ENCODE data around the gene INPP5K.
A peak's percentile ranks its signal among the peaks of the same experiment; 100 is the strongest.
"Not testable (repeated sequence)": the region's sequence is repeated elsewhere in the genome, so short reads cannot be mapped to it uniquely, and the experiment has no call there.

Gene INPP5K

DNA sequence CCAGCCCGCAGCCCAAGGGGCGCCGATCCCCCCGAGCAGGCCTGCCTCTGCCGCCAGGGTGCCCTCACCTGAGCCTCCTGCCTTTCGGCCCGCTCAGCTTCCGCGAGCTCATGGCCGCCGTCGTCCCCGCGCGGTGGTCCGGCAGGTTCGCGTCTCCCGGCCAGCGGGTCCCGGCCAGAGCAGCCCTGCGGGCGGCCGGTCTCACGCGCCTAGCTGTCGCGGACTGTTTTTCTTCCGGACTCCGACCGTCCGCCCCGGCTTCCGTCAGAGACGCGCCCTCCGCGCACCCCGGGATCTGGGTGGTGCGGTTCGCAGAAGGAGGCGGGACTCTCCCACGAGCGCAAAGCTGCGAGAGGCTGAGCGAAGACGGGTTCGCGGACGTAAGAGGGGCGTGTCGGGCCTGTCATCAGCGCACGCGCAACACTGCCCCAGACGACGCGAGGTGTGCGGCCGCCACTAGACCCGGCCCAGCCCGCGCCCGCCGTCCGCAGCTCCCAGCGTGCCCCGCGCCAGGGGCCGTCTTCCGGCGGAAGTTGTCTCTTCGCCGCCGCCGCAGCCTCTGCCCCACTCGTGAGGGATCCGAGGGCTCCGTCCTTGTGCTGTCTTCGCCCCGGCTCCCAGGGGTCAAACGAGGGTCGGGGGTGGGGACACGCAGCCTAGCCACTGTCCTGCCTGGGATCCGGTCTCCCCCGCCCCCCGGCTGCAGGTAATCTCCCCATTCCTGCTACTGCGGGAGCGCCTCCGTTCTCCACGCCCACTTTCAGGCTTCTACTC is at the start of gene INPP5K:
Gene INPP5K, minus strand, starts transcription at position 225 of the 774 bp plus-strand sequence. Its CDS starts 113 bp downstream, at position 112.
- peak; percentile 94 to 98 for DNase-seq (ENCODE audit: low read depth in 1 of 2, low spot score in 1 of 2)

DNA sequence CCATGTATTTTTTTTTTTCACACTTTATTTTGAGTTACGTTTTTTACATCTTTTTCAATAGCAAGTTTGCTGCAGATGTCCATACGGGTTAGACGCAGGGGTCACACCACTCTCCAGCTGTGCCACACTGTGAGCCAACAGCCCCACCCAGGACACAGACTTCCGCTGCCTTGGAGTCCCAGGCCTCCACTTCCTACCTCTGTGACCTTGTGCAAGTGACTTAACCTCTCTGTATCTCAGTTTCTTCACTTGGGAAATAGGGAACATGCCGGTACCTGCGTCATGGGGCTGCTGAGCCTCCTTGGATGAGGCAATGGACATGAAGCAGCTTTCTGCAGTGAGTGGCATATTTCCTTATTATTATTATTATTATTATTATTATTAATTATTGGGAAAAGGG is 49.5 kb upstream of the INPP5K start:
- DNase-seq (ENCODE audit: low read depth in 1 of 2, low spot score in 1 of 2), result no peak

DNA sequence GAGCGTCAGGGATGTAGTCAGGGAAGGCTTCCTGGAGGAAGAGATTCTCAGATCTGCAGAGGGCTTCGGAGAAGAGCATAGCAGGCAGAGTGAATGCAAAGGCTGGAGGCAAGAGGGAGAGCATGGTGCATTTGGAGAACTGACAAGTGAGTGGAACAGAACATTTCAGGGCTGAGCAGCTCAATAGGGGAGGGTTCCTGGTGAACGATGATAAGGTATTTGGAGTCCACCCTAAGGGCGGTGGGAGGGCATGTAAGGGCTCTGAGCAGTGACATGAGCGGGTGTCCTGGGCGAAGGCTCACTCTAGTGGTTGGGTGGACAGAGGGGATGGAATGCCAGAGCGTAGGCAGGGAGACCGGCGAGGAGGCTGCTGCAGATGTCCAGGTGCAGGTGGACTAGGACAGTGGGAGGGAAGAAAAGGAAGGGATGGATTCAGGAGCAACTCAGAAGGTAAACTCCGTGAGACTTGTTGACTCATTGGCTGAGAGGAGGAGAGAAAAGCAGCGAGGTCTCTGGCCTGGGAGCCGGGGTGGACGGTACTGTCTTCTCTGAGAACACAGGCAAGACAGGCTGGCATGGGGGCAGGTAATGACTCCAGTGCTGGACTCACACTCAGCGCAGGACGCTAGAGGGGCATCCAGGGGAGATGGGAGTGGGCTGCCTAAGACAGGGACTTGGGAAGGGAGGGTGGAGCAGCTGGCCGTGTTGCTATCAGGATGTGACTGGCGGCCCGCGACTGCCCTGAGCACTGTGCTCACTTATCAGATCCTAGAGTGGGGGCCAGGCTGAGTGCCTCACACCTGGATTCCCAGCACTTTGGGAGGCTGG is 47.6 kb upstream of the INPP5K start:
- DNase-seq (ENCODE audit: low read depth in 1 of 2, low spot score in 1 of 2), result no peak

DNA sequence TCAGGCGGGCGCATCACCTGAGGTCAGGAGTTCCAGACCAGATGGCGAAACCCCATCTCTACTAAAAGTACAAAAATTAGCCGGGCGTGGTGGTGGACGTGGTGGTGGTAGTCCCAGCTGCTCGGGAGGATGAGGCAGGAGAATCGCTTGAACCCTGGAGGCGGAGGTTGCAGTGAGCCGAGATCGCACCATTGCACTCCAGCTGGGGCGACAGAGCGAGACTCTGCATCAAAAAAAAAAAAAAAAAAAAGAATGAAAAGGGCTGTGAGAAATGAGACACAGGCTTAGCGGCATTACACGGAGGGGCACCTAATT is 47.0 kb upstream of the INPP5K start:
- DNase-seq (ENCODE audit: low read depth in 1 of 2, low spot score in 1 of 2), result not testable (repeated sequence)

DNA sequence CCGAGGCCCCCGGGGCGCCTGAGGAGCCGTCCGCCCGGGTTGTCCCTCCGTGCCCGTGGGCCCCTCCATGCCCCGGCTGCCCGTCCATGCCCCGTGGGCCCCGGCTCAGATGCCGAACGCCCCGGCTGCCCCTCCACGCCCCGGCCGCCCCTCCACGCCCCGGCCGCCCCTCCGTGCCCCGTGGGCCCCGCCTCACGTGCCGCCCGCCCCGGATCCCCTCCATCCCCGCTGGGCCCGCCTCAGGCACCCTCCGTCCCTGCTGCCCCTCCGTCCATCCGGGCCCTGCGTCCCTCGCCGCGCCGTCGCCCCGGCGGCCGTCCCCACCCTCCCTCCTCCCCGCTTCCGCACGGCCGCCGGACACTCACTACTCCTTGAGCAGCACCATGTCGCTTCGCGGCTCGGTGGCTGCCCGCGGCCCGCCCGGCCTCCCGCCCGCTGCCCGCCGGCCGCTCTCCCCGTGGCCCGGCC is 45.8 kb upstream of the INPP5K start:
- peak in 1 of 2 donors; percentile 15 for DNase-seq (ENCODE audit: low read depth in 1 of 2, low spot score in 1 of 2)

DNA sequence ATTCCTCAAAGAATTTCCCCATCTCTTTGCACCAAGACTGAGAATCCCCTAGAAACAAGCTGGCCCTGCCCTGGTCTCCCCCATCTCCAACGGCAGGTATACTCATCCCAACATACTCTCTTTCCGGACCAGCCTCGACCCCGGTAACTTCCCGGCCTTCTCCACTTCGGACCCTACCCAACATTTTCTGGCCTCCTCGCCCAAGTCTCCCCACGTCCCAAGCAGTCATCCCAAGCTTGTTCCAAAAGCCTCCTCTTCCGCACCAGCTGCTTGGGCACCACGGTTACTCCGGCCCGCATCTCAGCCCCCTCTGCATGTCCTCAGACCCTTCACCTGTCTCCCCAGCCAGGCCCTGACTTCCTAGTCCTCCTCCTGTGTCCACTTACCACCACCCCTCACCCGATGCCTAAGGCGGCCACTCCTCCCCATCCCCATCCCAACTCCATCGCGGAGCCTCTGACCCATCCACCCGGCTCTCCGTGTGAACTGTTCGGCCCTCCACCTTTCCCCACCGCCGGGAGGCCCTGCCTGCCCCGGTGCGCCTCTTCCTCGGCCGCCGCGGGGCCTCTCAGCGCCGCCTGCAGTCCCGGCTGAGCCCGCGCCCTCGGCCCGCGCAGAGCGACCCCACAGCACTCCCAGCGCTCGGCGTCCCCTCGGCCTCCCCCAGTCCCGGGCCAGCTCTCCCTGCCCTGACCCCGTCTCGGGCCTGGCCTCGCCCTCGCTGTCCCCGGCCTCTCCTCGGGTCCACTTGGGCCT is 45.2 kb upstream of the INPP5K start:
- DNase-seq (ENCODE audit: low read depth in 1 of 2, low spot score in 1 of 2), result peak in 1 of 2 donors; percentile 14

DNA sequence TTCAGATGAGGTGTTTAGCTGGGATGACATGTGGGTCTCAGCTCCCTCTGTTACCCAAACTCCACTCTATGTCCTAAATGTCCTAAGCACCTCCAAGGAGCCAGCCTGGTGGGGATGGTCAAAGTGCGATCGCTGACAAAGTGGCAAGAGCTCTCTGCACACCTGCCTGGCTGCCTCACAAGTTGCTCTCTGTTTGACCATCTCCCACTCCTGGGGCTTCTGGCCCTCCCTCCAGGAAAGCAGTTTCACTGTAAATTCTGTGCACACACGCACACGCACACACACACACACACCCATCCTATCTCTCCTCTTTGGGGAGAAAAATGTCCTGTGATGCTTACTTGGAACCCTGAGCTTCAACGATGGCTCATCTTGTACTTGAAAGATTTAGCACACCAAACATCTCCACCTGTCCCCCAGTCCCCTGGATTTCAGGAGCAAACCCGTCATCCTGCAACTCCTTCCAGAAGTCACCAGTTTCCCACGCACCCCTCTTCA is 44.5 kb upstream of the INPP5K start:
- no peak for DNase-seq (ENCODE audit: low read depth in 1 of 2, low spot score in 1 of 2)

DNA sequence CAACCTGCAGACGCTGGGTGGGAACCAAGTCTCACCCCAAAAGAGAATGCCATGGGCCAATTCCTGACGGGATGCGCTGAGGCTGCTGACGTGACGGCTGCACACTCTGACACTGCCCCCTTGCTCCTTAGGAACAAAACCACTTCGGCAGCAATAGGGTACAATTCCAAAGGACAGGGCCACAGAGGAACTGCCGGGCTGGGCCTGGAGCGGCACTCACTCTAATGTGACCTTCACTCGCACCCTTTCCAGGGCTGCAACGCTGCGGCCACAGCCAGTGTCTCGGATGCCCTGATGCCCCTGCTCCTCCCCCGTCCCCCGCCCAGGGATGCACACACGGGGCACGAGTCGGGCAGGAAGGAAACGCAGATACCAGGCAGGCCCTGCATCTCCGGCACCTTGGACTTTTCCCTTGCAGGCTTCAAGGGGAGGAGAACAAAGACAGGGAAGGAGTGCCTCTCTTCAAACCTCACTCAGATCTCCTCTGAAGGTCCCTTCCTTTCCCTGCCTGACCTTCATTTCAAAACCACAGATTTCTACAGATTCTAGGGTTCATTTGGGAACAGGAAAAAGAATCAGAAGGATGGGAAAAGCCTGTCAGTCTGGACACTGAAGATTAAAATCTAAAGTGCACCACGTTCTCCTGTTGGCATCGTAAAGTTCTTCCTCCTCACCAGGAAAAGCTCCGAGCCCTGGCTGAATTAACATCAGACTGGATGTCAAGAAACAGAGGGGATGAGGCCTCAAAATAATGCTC is 43.9 kb upstream of the INPP5K start:
- DNase-seq (ENCODE audit: low read depth in 1 of 2, low spot score in 1 of 2), result no peak

DNA sequence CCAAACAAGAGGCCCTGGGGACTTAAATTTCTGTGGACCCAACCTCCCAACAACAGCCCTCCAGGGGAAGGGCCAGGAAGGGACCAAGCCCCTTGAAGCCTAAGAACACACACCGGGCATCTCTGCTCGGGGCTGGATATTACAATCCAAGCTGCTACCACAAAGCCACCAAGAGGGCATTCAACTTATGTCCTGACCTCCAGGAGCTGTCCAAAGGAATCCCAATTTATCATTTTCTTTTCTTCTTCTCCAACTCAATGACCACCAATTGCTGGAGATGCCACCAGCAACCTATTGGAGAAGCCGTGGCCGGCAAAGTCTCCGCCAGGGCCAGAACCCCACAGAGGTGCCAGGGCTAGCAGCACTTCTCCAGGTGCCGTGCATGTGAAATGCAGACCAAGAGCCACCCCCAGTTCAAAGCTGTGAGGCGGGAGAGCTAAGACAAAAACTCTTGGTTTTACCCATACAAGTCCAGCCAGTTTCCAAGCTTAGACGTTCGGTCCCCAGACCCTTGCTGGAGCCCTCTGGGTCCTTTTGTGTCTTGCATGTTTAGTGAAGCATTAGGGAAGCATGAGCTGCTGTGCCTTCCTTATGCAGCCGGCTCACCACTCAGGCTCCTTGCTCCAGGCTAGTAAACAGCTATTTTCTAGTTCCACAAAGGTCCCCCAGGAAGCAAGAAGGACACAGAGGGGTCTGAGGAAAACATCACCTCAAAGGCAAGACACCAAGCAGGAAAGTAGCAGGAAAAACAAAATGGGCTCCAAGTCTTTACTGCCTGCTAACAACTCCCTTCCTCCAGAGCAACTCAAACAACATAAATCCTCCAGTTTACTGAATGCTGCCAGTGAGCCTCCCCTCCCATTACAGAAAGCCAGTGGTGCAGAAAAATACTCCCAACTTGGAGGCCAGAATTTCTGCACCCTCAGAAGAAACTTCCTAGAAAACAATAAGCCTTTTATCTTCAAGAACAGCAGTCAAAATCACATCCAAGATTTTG is 42.9 kb upstream of the INPP5K start:
- DNase-seq (ENCODE audit: low read depth in 1 of 2, low spot score in 1 of 2), result no peak

DNA sequence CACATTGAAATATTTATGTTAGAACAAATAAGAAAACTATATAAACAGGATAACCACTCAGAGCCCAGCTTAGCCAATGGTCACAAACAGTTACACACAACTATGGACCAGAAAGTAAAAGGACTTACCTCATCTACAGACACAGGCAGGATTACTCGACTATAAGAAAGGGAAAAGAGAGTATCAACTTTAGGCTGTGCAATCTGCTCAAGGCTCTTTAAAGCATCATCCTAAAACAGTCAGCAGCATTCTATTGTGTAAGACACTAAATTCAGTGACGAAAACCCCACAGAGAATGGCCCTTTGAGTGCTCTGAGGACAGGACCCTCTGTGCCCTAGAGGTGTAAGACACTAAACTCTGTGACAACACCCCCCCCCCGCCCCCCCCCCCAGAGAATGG is 42.0 kb upstream of the INPP5K start:
- no peak for DNase-seq (ENCODE audit: low read depth in 1 of 2, low spot score in 1 of 2)

DNA sequence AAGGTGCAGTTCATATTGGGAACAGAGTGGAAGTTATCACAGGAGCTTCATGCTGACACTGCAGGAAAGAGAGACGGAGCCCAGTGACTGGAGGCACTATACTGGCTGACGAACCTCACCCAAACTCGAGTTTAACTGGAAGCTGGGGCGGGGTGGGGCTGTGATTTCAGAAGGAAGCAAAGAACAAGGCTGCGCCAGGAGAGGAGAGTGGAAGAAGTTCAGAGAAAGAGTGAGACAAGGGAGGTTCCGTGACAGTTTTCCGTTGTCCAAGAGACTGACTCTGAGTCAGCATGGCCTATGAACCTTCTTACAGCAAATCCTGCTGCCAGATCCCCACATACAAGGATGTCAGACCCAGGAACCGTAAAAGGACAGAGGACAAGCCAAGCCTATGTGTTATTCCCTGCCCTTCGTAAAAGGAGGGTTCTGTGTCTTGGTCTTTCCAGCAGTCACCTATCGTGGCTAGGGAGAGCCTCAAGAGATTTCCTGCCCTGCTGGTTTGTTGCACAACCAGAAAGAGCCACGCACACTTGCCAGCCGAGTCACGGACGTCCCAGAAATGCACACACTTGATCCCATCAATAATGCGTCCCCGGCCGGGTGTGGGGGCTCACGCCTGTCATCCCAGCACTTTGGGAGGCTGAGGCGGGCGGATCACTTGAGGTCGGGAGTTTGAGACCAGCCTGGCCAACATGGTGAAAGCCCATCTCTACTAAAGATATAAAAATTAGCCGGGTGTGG is 41.1 kb upstream of the INPP5K start:
- DNase-seq (ENCODE audit: low read depth in 1 of 2, low spot score in 1 of 2), result no peak

DNA sequence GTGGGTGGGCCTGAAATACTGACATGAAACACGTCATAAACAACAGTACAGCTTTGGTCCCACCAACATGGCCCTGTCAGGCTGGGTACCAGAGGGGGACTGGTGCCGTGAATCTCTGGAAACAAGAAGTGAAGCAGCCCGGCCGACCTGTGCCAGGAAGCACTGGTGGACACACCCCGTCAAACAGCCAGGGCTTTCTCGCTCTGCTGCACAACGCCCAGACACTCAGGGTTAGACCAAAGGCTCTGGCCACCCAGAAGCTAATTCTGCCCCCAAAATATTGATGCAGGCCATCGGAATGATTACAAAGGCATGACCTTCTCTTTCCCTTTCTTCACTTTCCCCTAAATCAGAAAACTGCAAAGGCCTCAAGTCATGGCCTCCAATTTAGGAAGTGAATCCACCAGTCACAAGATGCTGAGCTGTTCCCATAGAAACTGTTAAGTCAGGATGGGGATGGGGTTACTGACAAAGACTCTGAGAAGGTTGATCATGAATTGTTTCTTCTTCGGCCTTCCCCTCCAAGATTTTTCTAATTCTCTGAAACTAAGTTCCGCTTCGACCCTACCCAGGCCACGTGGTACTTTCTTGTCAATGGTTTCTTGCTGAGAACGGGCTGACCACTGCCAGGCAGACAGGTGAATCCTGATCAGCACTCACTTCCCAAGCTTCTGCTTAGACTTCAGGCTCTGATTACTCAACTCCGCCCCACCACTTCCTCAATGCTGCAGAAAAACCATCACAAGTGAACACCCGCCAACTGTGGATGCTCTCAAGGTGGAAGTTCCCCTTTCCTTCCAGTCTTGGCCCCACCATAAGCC is 39.4 kb upstream of the INPP5K start:
- DNase-seq (ENCODE audit: low read depth in 1 of 2, low spot score in 1 of 2), result no peak

DNA sequence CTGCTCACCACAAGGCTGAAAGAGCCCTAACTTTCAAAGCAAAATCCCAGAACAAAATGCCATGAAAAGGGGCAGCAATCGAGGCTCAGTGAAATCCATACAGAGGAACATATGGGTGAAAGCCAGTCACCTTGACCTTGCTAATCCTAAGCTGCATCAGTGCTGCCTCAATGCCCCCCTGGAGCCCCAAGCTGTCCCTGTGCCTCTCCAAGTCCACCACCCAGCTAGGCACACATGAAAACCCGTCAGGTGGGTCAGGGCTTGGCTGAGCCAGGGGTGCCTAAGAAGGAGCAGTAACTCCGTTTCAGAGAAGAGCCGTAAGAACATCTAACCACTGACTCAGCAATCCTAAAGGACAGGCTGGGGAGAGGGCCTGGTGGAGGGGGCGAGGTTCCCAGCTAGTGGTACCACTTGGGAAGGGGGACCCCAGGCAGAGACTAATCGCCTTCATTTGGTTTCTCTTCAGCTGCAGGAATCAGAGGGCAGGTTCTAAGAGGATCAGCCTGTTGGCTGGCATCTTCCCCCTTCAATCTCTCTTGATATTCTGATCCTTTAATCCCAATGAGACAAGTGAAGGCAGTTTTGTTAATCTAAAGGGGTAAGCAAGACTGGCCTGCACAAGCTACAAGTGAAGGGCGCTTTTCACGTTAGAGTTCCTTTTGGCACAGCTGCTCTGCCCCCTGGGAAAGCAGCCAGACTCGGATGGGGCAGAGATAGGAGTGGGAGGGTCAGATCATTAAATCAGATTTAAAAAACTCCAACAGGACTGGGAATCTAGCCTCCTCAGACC is 38.5 kb upstream of the INPP5K start:
- no peak for DNase-seq (ENCODE audit: low read depth in 1 of 2, low spot score in 1 of 2)

DNA sequence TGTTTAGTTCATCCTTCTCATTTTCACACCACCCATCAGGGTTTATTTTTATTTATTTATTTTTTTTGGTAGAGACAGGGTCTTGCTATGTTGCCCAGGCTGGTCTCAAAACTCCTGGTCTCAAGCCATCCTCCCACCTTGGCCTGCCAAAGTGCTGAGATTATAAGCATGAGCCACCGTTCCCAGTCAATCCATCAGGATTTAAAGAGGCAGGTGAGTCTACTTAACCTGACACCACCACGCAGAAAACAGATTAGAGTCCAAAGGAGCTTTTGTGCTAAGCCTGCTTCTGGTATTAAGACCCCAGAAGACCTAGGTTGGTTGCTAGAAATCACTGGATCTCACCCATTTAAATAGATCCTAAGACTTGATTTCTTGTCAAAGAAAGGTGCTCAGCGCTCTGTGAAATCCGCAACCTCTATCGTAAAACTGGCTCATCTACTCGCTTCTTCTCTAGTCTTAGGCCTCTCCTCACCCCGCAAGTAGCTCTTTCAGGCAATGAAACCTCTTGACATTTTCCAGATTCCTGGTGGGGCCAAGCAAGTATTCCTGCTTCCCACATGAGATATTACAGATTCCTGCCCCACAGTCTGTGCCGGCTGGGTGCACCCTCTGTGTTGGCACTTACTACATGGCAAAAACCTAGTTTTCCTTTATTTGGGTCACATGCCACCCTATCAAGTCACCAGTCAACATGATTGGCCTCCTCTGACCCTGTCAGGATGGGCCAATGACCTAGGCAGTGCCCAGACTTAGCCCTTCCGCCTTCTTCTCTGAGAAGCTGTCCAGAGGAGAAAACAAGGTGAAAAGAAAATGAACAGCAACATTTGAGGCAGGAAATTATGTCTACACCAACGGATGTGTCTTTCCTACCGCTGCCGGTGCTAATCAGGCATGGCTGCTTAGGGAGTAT is 37.2 kb upstream of the INPP5K start:
- DNase-seq (ENCODE audit: low read depth in 1 of 2, low spot score in 1 of 2), result no peak

DNA sequence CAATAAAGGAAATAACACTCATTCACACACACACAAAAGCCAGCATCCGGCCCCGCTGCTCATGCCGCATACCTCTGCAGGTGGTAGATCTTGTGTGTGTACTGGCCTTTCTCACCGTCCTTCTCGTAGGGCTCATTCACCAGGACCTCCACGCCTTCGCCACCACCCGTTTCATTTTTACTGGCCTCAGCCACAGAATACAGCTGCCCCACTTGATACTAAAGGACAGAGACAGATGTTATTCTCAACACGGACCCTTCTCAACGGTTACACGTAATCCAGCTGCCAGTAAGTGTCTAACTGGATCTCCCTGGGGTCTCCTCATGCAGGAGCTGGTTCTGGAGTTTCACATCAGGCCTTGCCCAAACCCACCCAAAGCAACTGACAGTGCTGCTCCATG is 36.5 kb upstream of the INPP5K start:
- DNase-seq (ENCODE audit: low read depth in 1 of 2, low spot score in 1 of 2), result no peak

DNA sequence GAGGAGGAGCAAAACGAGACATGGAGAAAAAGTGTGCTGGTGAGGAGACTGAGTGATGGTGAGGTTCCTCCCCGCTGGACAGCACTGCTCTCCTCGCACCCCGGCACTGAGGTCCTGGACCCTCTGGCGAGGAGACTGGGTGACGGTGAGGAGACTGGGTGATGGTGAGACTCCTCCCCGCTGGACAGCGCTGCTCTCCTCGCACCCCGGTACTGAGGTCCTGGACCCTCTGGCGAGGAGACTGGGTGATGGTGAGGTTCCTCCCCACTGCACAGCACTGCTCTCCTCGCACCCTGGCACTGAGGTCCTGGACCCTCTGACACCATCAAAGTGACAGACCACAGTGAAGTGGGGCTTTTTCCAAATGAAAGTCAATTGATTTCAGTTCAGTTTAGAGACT is 35.3 kb upstream of the INPP5K start:
- no peak for DNase-seq (ENCODE audit: low read depth in 1 of 2, low spot score in 1 of 2)

All from activated T-helper 1 cell treated with anti-CD3 and anti-CD28 coated beads, Interleukin-2, amount 50 U/mL, for 16 hours (primary cell).